Motor neuron (in vitro differentiated cells): Measurements from ENCODE around the gene DHRS7C. TPM values are rescaled to one million over a fixed set of nuclear protein-coding genes. Genes with fewer than 3 reads are reported as not detected.
A peak's percentile ranks its signal among the peaks of the same experiment; 100 is the strongest.

Experiments used
- ATAC-seq, 8 experiments: fragments of 200-7000 bp; cut with Tn5 transposase; replicated peaks in 6 of 8; 2 replicates each; pipeline ENCODE4 v1.8.0; 2021; ENCODE audit warnings: mild to moderate bottlenecking in 8 of 8, moderate library complexity in 8 of 8
- H3K27ac ChIP-seq, 2 donors: fragments of 250-450 bp; sonication (Bioruptor Pico); 2 replicates each; pipeline ENCODE4 v1.9.0; 2021; ENCODE audit warnings: antibody characterized with exemption in 2 of 2, mild to moderate bottlenecking in 2 of 2, moderate library complexity in 1 of 2
- H3K4me1 ChIP-seq, 2 donors: fragments of 250-450 bp; sonication (Bioruptor Pico); replicated peaks in 1 of 2; 2 replicates each; pipeline ENCODE4 v1.6.1; 2021; ENCODE audit warnings: antibody characterized with exemption in 2 of 2, mild to moderate bottlenecking in 2 of 2, moderate library complexity in 1 of 2
- H3K4me3 ChIP-seq, 5 donors: fragments of 250-450 bp; sonication (Bioruptor Pico); 2 replicates each; pipeline ENCODE4 v1.9.0; 2021; ENCODE audit warnings: antibody characterized with exemption in 5 of 5, mild to moderate bottlenecking in 5 of 5, moderate library complexity in 4 of 5
- WGBS, 10 experiments: fragments of 450-650 bp; shearing (Covaris generic); methylation state at CpG; one replicate each; pipeline ENCODE4 v1.0.0; 2022; 5-methylcytosine and 5-hydroxymethylcytosine counted together
- in situ Hi-C, 9 experiments: fragments of 400-800 bp; cut with MboI; loops; one replicate each; pipeline ENCODE4 v1.15.0; 2021; ENCODE audit warnings: low sequenced_read_pairs in 9 of 9, low pct_unique_long_range_greater_than_20kb in 2 of 9; ENCODE audit not compliant: unreplicated experiment in 9 of 9
- total RNA-seq, 8 experiments: library from RNA; unstranded; fragments of 300-600 nt; gene quantifications; 2 replicates each; pipeline versions ENCODE4 v1.2.3 to v1.2.4, GENCODE V29; 2022

Gene DHRS7C
- total RNA-seq = not detected

- Histone ChIP-seq H3K4me3 (no peak within 1 kb of the TSS), H3K4me1 (no peaks in the 10 kb centered on the region), H3K27ac (no peak within 1 kb of the TSS)
- in situ Hi-C loops = no loop called here
- ATAC-seq = no peak
- 20 to 100% (median 80%) methylated on average over 1 to 7 of the region's 15 CpGs; no CpG with 5 or more reads in 3 of the 10 experiments for WGBS, 10 experiments
Measured at GRCh38 chr17:9790889-9791876, at the start of gene DHRS7C. Gene DHRS7C (minus strand): TSS chr17:9791592. CDS start chr17:9791284, 308 bp downstream.

- H3K4me3 ChIP-seq = no peak overlapping the region
- in situ Hi-C loops = no loop called here
- H3K4me1 ChIP-seq = no peaks in the 10 kb centered on the region
- WGBS, 10 experiments = 0 to 64% (median 40%) methylated on average over 1 to 3 of the region's 4 CpGs; no CpG with 5 or more reads in 3 of the 10 experiments
- H3K27ac ChIP-seq = no peak overlapping the region
- no peak for ATAC-seq
Measured at GRCh38 chr17:9839433-9839832, 48.0 kb upstream of the DHRS7C start.

- ATAC-seq = peak in 2 of 8 experiments; percentile 70 to 75
- 50 to 100% (median 82%) methylated on average over 1 to 10 of the region's 11 CpGs for WGBS, 10 experiments
- no peak overlapping the region for H3K27ac ChIP-seq
- in situ Hi-C loops = no loop called here
- H3K4me3 ChIP-seq = no peak overlapping the region
- H3K4me1 ChIP-seq = no peaks in the 10 kb centered on the region
Measured at GRCh38 chr17:9837551-9838471, 46.4 kb upstream of the DHRS7C start.

- in situ Hi-C loops = no loop called here
- WGBS, 10 experiments = 0 to 100% (median 100%) methylated on average over 1 to 3 of the region's 4 CpGs; no CpG with 5 or more reads in 2 of the 10 experiments
- ATAC-seq = no peak
- H3K27ac ChIP-seq = no peak overlapping the region
- no peaks in the 10 kb centered on the region for H3K4me1 ChIP-seq
- H3K4me3 ChIP-seq = no peak overlapping the region
Measured at GRCh38 chr17:9833922-9834321, 42.5 kb upstream of the DHRS7C start.

GRCh38 chr17:9830711-9831110 is 39.3 kb upstream of the DHRS7C start:
- WGBS, 10 experiments = 40 to 100% (median 80%) methylated on average over 1 to 2 of the region's 2 CpGs; no CpG with 5 or more reads in 3 of the 10 experiments
- in situ Hi-C loops = no loop called here
- no peak overlapping the region for H3K4me3 ChIP-seq
- no peak for ATAC-seq
- H3K4me1 ChIP-seq = no peaks in the 10 kb centered on the region
- no peak overlapping the region for H3K27ac ChIP-seq

GRCh38 chr17:9829343-9829742 is 38.0 kb upstream of the DHRS7C start:
- Histone ChIP-seq H3K27ac (no peak overlapping the region), H3K4me1 (no peaks in the 10 kb centered on the region), H3K4me3 (no peak overlapping the region)
- no peak for ATAC-seq
- 60 to 100% (median 78%) methylated on average over 1 to 2 of the region's 2 CpGs for WGBS, 10 experiments
- in situ Hi-C loops = no loop called here

- no peak overlapping the region for H3K4me3 ChIP-seq
- in situ Hi-C loops = no loop called here
- H3K4me1 ChIP-seq = no peaks in the 10 kb centered on the region
- WGBS, 10 experiments = 8 to 82% (median 68%) methylated on average over 2 to 12 of the region's 13 CpGs
- peak in 3 of 8 experiments; percentile 81 to 93 (median 91) for ATAC-seq
- H3K27ac ChIP-seq = no peak overlapping the region
Measured at GRCh38 chr17:9828296-9829295, 37.2 kb upstream of the DHRS7C start.

- in situ Hi-C loops = no loop called here
- H3K4me3 ChIP-seq = no peak within 1 kb of the TSS
- no peak for ATAC-seq
- no peaks in the 10 kb centered on the region for H3K4me1 ChIP-seq
- WGBS, 10 experiments = 58 to 91% (median 69%) methylated on average over 2 to 10 of the region's 21 CpGs; no CpG with 5 or more reads in 3 of the 10 experiments
- no peak within 1 kb of the TSS for H3K27ac ChIP-seq
Measured at GRCh38 chr17:9825641-9826150, 34.3 kb upstream of the DHRS7C start, which contains the start of gene GLP2R. Gene GLP2R (plus strand): TSS chr17:9825924. CDS start chr17:9826064, 140 bp downstream.

- ATAC-seq = no peak
- in situ Hi-C loops = no loop called here
- WGBS, 10 experiments = 0 to 100% (median 72%) methylated on average over 1 to 4 of the region's 8 CpGs; no CpG with 5 or more reads in 1 of the 10 experiments
- Histone ChIP-seq H3K4me3 (no peak overlapping the region), H3K4me1 (no peaks in the 10 kb centered on the region), H3K27ac (no peak overlapping the region)
Measured at GRCh38 chr17:9824797-9825338, 33.5 kb upstream of the DHRS7C start.

- no peak for ATAC-seq
- Histone ChIP-seq H3K27ac (no peak overlapping the region), H3K4me1 (no peaks in the 10 kb centered on the region), H3K4me3 (no peak overlapping the region)
- WGBS, 10 experiments = 0 to 88% (median 40%) methylated on average over 1 to 4 of the region's 4 CpGs; no CpG with 5 or more reads in 5 of the 10 experiments
- in situ Hi-C loops = no loop called here
Measured at GRCh38 chr17:9824094-9824493, 32.7 kb upstream of the DHRS7C start.

GRCh38 chr17:9821921-9822320 is 30.5 kb upstream of the DHRS7C start, which contains the start of gene GSG1L2:
Gene GSG1L2 (minus strand): TSS chr17:9822079. CDS start chr17:9822071, 8 bp downstream.
- whole genome bisulfite sequencing, 10 experiments = 63 to 100% (median 80%) methylated on average over 1 to 10 of the region's 15 CpGs; no CpG with 5 or more reads in 7 of the 10 experiments
- Histone ChIP-seq H3K4me1 (no peaks in the 10 kb centered on the region), H3K4me3 (no peak within 1 kb of the TSS), H3K27ac (no peak within 1 kb of the TSS)
- ATAC-seq = no peak
- in situ Hi-C loops = no loop called here
